HG03342 (cell line): ENCODE results near the gene C13orf46.
"Not testable (repeated sequence)": the region's sequence is repeated elsewhere in the genome, so short reads cannot be mapped to it uniquely, and the experiment has no call there.

Experiments used
- ATAC-seq: cut with Tn5 transposase; IDR thresholded peaks from one replicate; pipeline ENCODE4 v1.9.1; 2021; ENCODE audit warnings: mild to moderate bottlenecking, moderate library complexity; ENCODE audit not compliant: unreplicated experiment

C13orf46 gene

DNA sequence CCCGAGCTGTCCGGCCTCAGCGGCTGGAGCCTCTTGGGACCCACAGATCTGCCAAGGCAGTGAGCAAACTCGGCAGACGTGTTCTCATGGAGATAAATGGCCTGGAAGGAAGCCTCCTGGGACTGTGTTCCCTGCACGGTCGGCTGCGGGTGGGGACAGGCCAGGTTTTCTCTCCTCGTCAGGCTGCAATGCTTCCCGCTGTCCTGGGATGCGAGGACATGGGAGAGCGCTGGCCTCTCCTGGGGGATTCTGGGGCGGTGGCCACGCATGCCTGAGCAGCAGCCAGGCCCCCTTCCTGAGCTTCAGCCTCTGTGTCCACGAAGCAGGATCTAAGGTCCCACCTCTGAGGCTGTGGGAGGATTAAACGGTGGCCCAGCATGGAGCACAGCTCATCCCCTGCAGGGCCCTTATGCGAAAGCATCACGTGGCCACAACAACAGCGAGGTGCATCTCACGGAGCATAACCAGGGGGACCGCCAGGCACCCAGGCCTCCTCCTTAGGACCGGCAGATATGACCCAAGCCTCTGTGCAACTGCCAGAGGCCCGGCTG lies 21.2 kb upstream of the C13orf46 start:
- ATAC-seq, result no peak

DNA sequence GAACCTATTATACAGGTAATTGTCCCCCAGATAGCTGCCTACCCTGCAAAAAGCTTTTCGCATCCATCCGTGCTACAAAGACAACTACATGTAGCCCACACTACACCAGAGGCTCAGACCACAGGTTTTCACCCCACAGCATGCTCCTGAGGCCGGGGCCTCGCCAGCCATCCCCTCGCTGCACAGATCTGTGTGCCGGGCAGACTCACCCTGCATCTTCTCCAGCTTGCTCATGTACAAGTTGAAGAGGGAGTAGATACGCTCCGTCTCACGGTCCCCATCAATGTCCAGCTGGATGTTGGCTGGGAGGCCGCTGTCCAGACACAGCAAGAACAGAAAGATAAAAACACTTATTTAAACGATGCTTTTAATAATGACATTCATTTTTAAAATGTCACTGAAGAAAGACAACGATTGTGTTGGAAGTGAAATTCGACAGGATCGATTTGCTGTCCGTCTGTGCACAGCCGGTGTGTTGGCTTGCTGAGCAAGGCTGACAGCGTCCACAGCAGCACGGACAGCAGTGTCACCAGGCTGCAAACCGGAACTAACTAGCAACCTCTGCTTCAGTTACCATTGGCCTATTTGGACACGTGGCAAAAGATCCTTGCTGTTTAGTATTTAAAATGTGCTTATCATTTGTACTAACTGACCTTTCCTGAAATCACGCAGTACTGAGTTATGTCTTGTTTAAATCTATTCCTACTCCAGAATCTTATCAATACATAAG lies 18.6 kb upstream of the C13orf46 start:
- ATAC-seq, result no peak

DNA sequence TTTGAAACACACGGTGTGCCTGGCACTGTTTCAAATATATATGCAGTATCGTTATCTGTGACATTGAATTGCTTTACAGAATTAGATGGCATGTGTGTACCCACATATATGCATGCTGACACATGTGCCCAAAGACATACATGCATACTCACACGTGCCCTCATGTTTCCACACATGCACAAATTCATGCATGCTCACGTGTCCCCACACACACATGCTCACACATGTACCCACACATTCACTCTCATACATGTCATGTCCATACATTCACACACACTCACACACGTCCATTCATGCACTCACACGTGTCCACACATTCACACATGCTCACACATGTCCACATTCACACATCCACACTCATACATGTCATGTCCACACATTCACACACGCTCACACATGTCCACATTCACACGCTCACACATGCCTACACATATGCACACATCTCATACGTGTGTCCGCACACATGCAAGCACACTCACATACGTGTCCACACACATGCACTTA lies 17.9 kb upstream of the C13orf46 start:
- ATAC-seq, result no peak

DNA sequence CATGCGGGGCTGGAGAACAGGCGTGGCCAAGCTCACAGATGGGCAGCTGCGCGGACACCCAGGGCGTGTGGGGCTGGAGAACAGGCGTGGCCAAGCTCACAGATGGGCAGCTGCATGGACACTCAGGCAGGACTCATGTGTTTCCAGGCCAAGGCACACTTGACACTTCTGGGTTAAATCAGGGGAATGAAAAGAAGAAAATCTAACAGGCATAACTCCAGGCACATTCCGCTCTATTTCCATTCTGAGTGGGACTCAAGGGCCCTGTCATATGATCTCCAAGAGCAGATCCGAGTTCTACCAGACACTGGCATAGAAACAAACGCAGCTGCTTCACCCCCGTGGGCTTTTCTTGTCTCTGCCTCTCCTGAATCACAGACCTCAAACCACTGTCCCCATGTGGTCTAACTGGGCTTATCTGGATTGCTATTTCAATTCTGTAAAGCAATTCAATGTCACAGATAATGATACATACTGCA lies 17.4 kb upstream of the C13orf46 start:
- no peak for ATAC-seq

DNA sequence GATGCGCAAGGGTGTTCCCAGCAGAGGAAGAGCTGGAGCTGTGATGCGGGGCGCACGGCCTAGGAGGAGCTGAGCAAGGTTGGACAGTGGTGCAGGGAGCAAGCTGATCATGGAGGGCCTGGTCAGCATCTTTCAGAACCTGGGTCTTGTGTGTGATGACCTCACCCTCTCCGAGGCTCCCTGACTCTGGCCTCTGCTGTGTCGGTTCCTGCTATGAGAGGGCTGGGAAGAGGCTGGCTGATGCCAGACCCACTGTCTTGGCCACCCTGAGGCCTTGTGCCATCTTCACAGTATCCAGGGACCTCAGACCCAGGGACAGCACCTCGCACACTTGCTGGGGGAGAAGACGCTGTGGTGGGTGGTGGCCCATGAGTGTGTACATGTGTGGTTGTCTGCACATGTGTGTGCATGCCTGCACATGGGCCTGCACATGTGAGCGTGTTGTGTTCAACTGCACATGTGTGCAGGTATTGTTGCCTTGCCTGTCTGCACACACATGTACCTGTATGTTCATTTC lies 16.5 kb upstream of the C13orf46 start:
- no peak for ATAC-seq

DNA sequence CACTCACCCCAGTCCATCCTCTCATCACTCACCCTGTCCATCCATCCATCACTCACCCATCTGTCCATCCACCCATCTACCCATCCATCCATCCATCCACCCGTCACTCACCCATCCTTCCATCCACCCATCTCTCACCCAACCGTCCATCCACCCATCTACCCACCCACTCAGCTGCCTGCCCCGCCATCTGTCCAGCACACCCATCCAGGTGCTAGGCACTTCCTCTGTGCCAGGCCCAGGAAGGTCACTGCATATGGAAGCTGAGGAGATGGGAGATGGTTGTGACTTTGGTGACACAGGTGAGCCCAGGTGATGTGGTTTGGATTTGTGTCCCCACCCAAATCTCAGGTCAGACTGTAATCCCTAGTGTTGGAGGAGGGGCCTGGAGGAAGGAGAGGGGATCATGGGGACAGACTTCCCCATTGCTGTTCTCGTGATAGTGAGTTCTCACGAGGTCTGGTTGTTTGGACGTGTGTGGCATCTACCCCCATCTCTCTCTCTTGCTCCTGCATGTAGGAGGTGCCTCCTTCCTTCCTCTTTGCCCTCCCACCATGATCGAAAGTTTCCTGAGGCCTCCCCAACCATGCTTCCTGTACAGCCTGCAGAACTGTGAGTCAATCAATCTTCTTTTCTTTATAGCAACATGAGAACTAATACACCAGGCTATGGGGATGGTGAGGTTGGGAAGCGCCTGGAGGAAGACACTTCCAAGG lies 15.9 kb upstream of the C13orf46 start:
- no peak for ATAC-seq

DNA sequence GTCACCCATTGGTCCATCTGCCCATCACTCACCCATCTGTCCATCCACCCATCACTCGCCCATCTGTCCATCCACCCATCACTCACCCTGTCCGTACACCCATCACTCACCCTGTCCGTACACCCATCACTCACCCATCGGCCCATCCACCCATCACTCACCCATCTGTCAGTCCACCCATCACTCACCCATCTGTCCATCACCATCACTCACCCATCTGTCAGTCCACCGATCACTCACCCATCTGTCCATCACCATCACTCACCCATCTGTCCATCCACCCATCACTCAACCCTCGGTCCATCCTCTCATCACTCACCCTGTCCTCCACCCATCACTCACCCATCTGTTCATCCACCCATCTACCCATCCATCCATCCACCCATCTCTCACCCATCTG lies 15.0 kb upstream of the C13orf46 start:
- ATAC-seq, result not testable (repeated sequence)

DNA sequence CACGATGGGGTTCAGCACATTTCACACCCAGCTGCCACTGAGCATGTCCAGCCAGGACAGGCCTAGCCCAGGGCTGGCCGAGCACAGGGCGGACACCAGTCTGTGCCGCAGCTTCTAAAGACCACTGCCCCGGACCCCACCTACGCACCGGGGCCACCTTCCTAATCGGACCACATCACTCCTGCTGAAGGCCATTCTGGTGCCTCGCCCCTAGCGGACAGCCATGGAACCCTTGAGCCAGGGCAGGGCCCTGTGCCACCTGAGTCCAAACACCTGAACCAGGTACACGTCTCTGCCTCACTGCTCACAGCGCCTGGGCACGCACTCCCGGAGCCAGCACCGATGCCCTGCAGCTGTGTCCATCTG lies 8.4 kb upstream of the C13orf46 start:
- ATAC-seq, result no peak

DNA sequence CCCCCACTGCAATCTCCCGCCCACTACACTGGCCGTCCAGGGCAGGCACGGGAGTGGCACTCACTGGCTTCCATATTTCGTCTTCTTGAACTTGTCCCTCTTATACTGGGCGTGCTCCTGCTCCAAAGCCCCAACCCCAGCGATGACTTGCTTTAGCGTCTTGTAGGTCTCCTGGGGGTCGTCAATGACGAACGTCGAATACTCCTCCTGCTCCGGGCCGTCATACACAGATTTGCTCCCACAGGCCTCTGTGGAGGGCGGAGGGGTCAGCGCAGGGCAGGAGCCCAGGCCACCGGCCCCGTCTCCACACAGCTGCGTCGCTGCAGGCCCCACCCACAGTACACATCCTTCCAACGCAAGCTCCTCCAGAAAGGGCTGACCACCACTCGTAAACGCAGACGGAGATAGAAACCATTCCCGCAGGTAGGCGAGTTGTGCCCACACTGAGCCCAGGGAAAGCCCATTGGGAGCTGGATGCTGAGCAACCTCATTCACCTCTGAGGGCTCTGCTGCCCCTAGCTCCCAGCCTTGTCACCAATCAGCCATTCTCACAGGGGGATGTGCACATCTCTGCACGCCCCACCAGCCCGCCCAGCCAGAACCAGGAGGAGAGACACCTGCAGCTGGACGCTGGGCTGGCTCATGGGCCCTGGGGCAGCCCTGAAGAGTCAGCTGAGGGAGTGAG lies 7.9 kb upstream of the C13orf46 start:
- ATAC-seq, result no peak

DNA sequence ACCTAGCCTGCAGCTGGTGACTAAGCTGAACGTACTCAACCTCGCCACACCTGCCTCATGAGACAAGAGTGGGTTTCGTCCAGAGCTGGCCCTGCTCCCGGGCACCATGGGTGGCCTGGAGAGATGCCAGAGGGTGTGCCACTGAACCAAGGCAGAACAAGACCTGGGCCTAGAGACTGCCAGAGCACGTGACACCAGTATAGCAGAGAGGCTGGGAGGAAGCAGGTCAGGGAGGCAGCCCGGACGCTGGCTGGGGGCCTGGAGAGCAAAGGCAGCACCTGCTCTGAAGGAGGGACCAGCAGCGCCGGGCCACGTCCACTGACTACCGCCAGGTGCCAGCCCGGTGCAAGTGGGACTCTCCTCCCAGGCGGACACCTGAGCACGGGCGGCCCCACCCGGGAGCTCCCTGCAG lies 7.3 kb upstream of the C13orf46 start:
- ATAC-seq, result no peak

DNA sequence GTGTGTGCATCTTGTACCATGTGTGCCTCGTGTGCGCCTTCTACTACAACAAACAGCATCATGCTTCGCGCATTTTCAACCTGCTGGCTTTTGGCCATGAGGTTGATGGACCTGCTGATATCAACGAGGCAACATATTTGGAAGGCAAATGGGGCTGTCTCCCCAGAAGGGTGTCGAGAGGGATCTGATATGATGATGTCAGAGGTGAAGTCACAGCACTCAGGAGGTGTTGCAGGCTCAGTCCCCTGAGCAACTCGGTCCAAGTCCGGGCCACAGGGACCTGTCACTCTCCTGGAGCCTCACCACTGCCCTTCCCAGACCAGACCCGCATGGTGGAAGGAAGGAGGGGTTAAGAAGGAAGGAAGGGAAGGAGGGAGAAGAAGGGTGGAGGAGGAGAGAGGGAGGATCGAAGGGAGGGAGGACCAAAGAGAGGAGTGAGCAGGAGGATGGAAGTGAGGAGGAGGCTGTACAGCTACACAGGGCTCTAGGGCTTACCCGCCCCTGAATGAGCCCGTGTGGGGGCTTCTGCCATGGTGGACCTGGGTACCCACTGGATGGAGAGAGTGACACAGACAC lies 6.7 kb upstream of the C13orf46 start:
- ATAC-seq, result no peak

DNA sequence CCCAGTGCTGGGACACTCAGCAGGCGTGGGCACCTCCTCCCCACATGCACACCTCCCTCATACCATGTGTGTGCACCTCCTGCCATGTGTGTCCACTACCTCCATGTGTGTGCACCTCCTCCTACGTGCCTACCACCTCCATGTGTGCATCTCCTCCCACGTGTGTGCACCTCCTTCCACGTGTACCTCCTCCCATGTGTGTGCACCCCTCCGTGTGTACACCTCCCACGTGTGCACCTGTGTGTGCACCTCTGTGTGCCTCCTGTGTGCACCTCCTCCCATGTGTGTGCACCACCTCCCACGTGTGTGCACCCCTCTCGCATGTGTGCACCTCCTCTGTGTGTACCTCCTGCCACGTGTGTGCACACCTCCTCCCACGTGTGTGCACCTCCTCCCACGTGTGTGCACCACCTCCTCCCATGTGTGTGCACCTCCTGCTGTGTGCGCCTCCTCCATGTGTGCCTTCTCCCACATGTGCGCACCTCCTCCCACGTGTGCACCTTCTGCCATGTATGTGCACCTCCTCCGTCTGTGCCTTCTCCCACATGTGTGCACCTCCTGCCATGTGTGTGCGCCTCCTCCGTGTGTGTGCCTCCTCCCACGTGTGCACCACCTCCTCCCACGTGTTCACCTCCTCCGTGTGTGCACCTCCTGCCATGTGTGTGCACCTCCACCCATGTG lies 6.1 kb upstream of the C13orf46 start:
- no peak for ATAC-seq

DNA sequence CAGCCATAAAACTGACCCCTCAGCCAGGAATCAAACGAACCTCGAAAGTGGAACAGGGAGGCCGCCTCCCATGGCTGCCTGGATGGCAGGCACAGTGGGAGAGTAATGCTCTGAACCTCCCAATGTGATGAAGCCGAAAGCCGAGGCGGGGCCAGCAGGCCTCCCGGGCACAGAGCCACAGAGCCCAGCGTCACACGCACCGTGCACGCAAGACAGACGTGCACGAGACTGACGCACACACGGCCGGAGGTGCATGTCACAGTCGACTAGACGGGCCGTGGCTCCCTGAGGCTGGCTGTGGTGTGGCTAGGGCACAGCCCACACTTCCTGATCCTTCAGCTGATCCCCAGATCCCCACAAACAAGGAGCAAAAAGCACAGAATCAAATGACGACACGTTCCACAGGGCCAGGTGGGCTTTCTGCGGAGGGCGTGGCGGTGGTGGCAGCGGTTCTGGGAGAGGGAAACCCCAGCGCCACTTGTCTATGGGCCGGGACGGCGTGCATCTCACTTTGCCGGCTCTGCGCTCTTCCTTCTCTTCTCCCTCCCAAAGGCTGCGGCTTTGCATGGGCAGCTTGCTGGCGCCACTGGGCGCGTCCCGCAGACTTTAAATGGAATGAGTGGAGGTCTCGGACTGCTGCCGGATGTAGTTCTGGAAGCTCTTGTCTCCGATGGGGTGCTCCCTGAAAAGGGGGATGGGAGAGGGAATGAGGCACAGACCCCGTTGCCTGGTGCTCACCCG lies 5.0 kb upstream of the C13orf46 start:
- no peak for ATAC-seq

DNA sequence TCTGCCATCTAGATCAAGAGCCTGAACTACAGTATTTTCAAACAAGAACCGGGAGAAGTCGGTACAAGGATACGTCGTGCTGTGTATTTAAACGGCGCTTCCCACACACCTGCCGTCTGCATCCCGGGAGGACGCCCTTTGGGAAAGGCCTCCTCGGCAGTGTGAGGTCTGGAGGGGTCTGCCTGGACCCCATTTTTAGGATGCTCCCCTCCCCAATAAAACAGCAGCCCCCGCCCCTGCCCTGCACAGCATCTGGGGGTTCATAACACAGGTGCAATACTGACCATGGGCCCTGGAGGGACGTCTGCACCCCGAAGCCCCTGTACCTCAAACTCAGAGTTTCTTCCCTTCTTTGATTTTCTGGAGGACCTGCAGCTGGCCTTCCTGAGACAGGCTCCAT lies 4.1 kb upstream of the C13orf46 start:
- ATAC-seq, result no peak

DNA sequence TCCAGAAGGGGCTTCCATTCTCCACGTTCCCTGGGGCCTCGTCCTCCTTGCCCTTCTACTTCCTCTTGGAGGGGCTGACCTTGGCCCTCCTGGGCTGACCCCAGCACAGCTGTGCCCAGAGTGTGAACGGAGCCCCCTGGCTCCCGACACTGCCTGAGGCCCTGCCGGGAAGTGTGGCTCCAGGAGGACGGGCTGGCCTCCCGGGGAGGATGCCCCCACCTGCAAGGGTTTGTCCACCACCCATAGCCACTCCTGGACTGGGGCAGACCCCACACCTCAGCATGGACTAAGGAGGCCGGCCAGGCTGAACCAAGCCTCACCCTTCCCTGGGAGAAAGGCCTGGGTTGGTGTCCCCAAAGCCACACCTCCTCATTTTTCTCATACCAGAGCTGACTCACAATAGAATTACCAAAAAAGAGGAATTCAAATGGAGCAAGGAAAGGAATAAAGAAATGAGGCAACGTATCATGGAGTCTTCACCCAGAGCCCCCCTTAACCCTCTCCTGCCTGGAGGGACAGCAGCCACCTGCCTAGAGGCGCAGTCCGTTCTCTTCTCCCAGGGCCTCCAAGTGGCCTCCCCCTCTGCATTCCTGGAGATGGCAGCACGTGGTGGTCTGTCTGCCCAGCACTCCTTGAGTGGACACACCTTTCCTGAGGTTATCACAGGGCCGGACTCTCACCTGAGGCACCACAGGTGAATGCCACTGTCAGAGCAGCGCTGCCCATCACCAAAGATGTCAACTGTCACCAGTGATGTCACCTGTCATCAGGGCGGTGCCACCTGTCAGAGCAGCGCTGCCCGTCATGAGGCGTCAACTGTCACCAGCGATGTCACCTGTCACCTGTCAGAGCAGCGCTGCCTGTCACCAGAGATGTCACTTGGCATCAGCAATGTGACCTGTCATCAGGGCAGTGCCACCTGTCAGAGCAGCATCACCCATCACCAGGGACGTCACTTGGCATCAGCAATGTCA lies 3.1 kb upstream of the C13orf46 start:
- no peak for ATAC-seq

DNA sequence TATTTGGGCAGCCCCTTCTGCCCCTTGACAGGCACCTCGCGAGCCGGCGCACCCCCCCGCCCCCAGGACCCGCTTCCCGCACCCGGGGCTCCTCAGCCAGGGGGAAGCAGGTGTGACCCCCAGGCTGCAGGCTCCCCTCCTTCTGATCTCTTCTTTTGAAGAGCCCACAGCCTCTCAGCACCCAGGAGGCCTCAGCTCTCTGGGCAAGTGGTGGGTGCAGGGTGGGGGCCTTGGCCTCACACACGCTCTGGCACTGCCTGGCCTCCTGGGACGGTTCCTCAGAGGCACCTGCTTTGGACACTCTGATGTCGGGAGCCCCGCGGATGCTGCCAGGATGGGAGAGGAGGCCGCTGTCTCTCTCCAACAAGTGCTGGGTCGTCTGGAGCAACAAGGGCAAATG lies 1.5 kb upstream of the C13orf46 start:
- ATAC-seq, result no peak

DNA sequence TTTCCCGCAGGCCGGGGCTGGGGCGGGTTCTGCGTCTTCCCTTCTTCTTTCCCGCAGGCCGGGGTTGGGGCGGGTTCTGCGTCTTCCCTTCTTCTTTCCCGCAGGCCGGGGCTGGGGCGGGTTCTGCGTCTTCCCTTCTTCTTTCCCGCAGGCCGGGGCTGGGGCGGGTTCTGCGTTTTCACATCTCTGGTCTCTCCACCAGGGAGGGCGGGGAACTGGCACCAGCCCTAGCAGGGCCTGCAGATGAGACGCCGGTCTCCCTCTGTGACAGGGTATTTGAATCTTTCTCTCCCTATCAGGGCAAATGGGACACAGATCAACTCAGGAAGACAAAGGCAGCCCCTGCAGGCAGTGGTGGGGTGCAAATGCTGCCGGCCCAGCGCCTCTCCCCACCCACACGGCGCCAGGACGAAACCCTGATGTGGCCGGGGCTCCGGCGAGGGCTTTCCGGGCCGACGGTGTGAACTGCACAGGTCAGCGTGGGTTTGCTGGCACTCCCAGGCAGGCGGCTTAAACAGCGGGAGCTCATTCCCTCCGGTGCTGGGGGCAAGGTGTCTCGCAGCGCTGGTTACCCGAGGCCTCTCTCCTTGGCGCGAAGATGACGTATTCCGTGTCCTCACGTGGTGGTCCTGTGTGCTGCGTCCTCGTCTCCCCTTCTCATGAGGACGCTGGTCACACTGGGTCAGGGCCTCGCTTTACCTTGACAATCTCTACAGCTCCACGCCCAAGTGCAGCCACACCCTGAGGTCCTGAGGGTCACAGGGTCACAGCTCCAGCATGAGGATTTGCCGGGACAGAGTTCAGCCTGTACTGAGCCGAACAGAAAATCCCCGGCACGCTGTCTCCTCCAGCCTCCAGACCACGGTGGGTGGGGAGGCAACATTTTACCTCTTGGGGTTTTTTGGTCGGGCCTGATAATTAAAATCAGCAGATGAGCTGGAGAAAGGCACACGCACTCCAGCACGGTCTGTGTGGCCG lies 717 bp upstream of the C13orf46 start:
- no peak for ATAC-seq
